ENCODE measurements around the gene MAP4.

GRCh38 chr3:47910233-47910632 lies 106.0 kb downstream of the MAP4 start:
- TF ChIP-seq ZNF8 (CRISPR knock-in tag; IDR thresholded peaks at IDR 0.05) (no peak), PATZ1 (CRISPR knock-in tag; IDR thresholded peaks at IDR 0.05; ENCODE audit: borderline replicate concordance) (no peak), ISL1 (CRISPR knock-in tag; IDR thresholded peaks at IDR 0.05) (no peak), SNAI2 (CRISPR knock-in tag; IDR thresholded peaks at IDR 0.05) (no peak), CREB5 (CRISPR knock-in tag; IDR thresholded peaks at IDR 0.05; ENCODE audit: low read depth) (no peak), ZC3H10 (CRISPR knock-in tag; IDR thresholded peaks at IDR 0.05) (no peak), ZFP3 (CRISPR knock-in tag; IDR thresholded peaks at IDR 0.05) (no peak)
